Motor neuron (in vitro differentiated cells): ENCODE results near the gene CMTM6. TPM values are rescaled to one million over a fixed set of nuclear protein-coding genes. Genes with fewer than 3 reads are reported as not detected.
A peak's percentile ranks its signal among the peaks of the same experiment; 100 is the strongest.
"Not testable (repeated sequence)": the region's sequence is repeated elsewhere in the genome, so short reads cannot be mapped to it uniquely, and the experiment has no call there.

Source experiments
- ATAC-seq, 8 experiments: fragments of 200-7000 bp; cut with Tn5 transposase; replicated peaks in 6 of 8; 2 replicates each; pipeline ENCODE4 v1.8.0; 2021; ENCODE audit warnings: mild to moderate bottlenecking in 8 of 8, moderate library complexity in 8 of 8
- H3K27ac ChIP-seq, 2 donors: fragments of 250-450 bp; sonication (Bioruptor Pico); 2 replicates each; pipeline ENCODE4 v1.9.0; 2021; ENCODE audit warnings: antibody characterized with exemption in 2 of 2, mild to moderate bottlenecking in 2 of 2, moderate library complexity in 1 of 2
- H3K4me1 ChIP-seq, 2 donors: fragments of 250-450 bp; sonication (Bioruptor Pico); replicated peaks in 1 of 2; 2 replicates each; pipeline ENCODE4 v1.6.1; 2021; ENCODE audit warnings: antibody characterized with exemption in 2 of 2, mild to moderate bottlenecking in 2 of 2, moderate library complexity in 1 of 2
- H3K4me3 ChIP-seq, 5 donors: fragments of 250-450 bp; sonication (Bioruptor Pico); 2 replicates each; pipeline ENCODE4 v1.9.0; 2021; ENCODE audit warnings: antibody characterized with exemption in 5 of 5, mild to moderate bottlenecking in 5 of 5, moderate library complexity in 4 of 5
- whole genome bisulfite sequencing, 10 experiments: fragments of 450-650 bp; shearing (Covaris generic); methylation state at CpG; one replicate each; pipeline ENCODE4 v1.0.0; 2022; 5-methylcytosine and 5-hydroxymethylcytosine counted together
- in situ Hi-C, 9 experiments: fragments of 400-800 bp; cut with MboI; loops; one replicate each; pipeline ENCODE4 v1.15.0; 2021; ENCODE audit warnings: low sequenced_read_pairs in 9 of 9, low pct_unique_long_range_greater_than_20kb in 2 of 9; ENCODE audit not compliant: unreplicated experiment in 9 of 9
- total RNA-seq, 8 experiments: library from RNA; unstranded; fragments of 300-600 nt; gene quantifications; 2 replicates each; pipeline versions ENCODE4 v1.2.3 to v1.2.4, GENCODE V29; 2022

Gene CMTM6
- total RNA-seq, 8 experiments from 2014 or later = 11.4 to 275 (median 28.6) TPM

GRCh38 chr3:32516751-32517150 is 14.1 kb upstream of the CMTM6 start:
- 88 to 100% (median 99%) methylated on average over 1 to 7 of the region's 9 CpGs; no CpG with 5 or more reads in 2 of the 10 experiments for WGBS, 10 experiments
- not testable (repeated sequence) for H3K4me3 ChIP-seq, H3K4me1 ChIP-seq, ATAC-seq, H3K27ac ChIP-seq
- in situ Hi-C loops = loop anchor here in 5 of 9 experiments (10.0 to 25.0 kb wide), 3 partner anchors 138 to 148 kb away; no protein-coding TSS in a partner anchor

GRCh38 chr3:32511005-32511404 is 8.4 kb upstream of the CMTM6 start:
- ATAC-seq = peak in 3 of 8 experiments; percentile 35 to 62 (median 58)
- H3K4me3 ChIP-seq = no peak overlapping the region
- no peak overlapping the region for H3K27ac ChIP-seq
- WGBS, 10 experiments = 0 to 100% (median 82%) methylated on average over 1 to 2 of the region's 2 CpGs; no CpG with 5 or more reads in 1 of the 10 experiments
- H3K4me1 ChIP-seq = peaks cover 0 to 2% of the 10 kb centered on the region in 2 donors
- in situ Hi-C loops = loop anchor here in 5 of 9 experiments (10.0 to 25.0 kb wide), 3 partner anchors 144 to 154 kb away; no protein-coding TSS in a partner anchor

GRCh38 chr3:32510075-32510724 is 7.5 kb upstream of the CMTM6 start:
- in situ Hi-C loops = loop anchor here in 5 of 9 experiments (10.0 to 25.0 kb wide), 3 partner anchors 145 to 155 kb away; no protein-coding TSS in a partner anchor
- 0 to 100% (median 47%) methylated on average over 1 to 3 of the region's 3 CpGs; no CpG with 5 or more reads in 1 of the 10 experiments for WGBS, 10 experiments
- Histone ChIP-seq H3K4me3 (no peak overlapping the region), H3K4me1 (peaks cover 0 to 2% of the 10 kb centered on the region in 2 donors), H3K27ac (no peak overlapping the region)
- peak; percentile 53 to 93 (median 84) for ATAC-seq

DNA sequence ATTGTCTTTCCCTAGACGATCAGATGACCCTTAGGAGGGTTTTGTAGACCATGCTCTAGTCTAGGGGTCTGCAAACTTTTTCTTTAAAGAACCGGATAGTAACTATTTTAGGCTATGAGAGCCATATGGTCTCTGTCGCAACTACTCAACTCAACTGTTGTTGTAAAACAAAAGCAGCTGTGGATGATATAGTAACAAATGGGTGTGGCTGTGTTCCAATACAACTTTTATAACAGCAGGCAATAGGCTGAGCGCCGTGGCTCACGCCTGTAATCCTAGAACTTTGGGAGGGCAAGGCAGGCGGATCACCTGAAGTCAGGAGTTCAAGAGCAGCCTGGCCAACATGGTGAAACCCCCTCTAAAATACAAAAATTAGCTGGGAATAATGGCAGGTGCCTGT is 6.1 kb upstream of the CMTM6 start:
- Histone ChIP-seq H3K27ac (no peak overlapping the region), H3K4me3 (no peak overlapping the region), H3K4me1 (peaks cover 0 to 2% of the 10 kb centered on the region in 2 donors)
- in situ Hi-C loops = loop anchor here in 4 of 9 experiments (10.0 to 25.0 kb wide), 2 partner anchors 154 to 156 kb away; no protein-coding TSS in a partner anchor
- WGBS, 10 experiments = 36 to 96% (median 73%) methylated on average over 2 to 7 of the region's 7 CpGs; no CpG with 5 or more reads in 1 of the 10 experiments
- ATAC-seq = peak in 1 of 8 experiments; percentile 51

GRCh38 chr3:32506466-32506865 is 3.8 kb upstream of the CMTM6 start:
- in situ Hi-C loops = loop anchor here in 4 of 9 experiments (10.0 to 25.0 kb wide), 2 partner anchors 156 to 158 kb away; no protein-coding TSS in a partner anchor

GRCh38 chr3:32502946-32503286 is 264 bp upstream of the CMTM6 start:
- Histone ChIP-seq H3K27ac (no peak overlapping the region), H3K4me1 (peaks cover 0 to 8% of the 10 kb centered on the region in 2 donors), H3K4me3 (peak overlapping the region; percentile 82 to 97 (median 90))
- 0 to 38% (median 6%) methylated on average over 1 to 5 of the region's 6 CpGs for WGBS, 10 experiments
- in situ Hi-C loops = loop anchor here in 4 of 9 experiments (10.0 to 25.0 kb wide), 2 partner anchors 159 to 162 kb away; no protein-coding TSS in a partner anchor
- no peak for ATAC-seq

More at GRCh38 chr3:32506466-32506865, 3.8 kb upstream of the CMTM6 start:
- 69 to 93% (median 80%) methylated on average over 2 to 4 of the region's 4 CpGs; no CpG with 5 or more reads in 3 of the 10 experiments for WGBS, 10 experiments
- H3K4me3 ChIP-seq = no peak overlapping the region
- H3K27ac ChIP-seq = no peak overlapping the region
- no peak for ATAC-seq
- peaks cover 0 to 2% of the 10 kb centered on the region in 2 donors for H3K4me1 ChIP-seq

DNA sequence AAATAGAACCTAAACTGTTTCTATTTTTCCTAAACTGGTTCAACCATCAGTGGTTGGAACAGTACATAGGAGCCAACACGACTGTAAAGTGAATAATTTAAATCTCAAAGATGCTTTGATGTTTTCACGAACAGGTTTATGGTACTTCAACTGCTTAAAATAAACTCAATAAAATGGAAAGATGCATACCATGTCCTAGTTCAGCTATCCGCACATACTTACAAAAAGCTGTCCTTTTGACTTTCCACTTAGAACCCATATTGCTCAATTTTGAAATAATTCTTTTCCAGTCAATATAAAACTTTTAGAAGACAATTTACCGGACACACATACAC is 902 bp downstream of the CMTM6 start:
- no peak for ATAC-seq
- in situ Hi-C loops = loop anchor here in 4 of 9 experiments (10.0 to 25.0 kb wide), 2 partner anchors 161 to 163 kb away; no protein-coding TSS in a partner anchor
- H3K4me3 ChIP-seq = peak overlapping the region; percentile 82 to 97 (median 90)
- 0 to 11% (median 0%) methylated on average over 1 to 4 of the region's 4 CpGs; no CpG with 5 or more reads in 1 of the 10 experiments for WGBS, 10 experiments
- no peak overlapping the region for H3K27ac ChIP-seq
- peaks cover 0 to 8% of the 10 kb centered on the region in 2 donors for H3K4me1 ChIP-seq

GRCh38 chr3:32500880-32501782 is 1.5 kb downstream of the CMTM6 start:
- no peak overlapping the region for H3K27ac ChIP-seq
- H3K4me1 ChIP-seq = peaks cover 0 to 8% of the 10 kb centered on the region in 2 donors
- H3K4me3 ChIP-seq = peak overlapping the region; percentile 82 to 97 (median 90)
- ATAC-seq = no peak
- WGBS, 10 experiments = 44 to 77% (median 58%) methylated on average over 6 to 25 of the region's 25 CpGs
- in situ Hi-C loops = loop anchor here in 4 of 9 experiments (10.0 to 25.0 kb wide), 2 partner anchors 161 to 164 kb away; no protein-coding TSS in a partner anchor

- H3K4me1 ChIP-seq = peaks cover 0 to 8% of the 10 kb centered on the region in 2 donors
- H3K4me3 ChIP-seq = no peak overlapping the region
- in situ Hi-C loops = loop anchor here in 4 of 9 experiments (10.0 to 25.0 kb wide), 2 partner anchors 162 to 165 kb away; no protein-coding TSS in a partner anchor
- ATAC-seq = no peak
- no peak overlapping the region for H3K27ac ChIP-seq
- 51 to 94% (median 79%) methylated on average over 1 to 2 of the region's 2 CpGs; no CpG with 5 or more reads in 2 of the 10 experiments for whole genome bisulfite sequencing, 10 experiments
Measured at GRCh38 chr3:32500231-32500630, 2.4 kb downstream of the CMTM6 start.

GRCh38 chr3:32499585-32499984 is 3.1 kb downstream of the CMTM6 start:
- 71 to 100% (median 100%) methylated on average over 1 to 2 of the region's 2 CpGs; no CpG with 5 or more reads in 2 of the 10 experiments for WGBS, 10 experiments
- in situ Hi-C loops = no loop called here
- no peak for ATAC-seq
- H3K27ac ChIP-seq = no peak overlapping the region
- H3K4me3 ChIP-seq = no peak overlapping the region
- H3K4me1 ChIP-seq = peaks cover 0 to 8% of the 10 kb centered on the region in 2 donors

DNA sequence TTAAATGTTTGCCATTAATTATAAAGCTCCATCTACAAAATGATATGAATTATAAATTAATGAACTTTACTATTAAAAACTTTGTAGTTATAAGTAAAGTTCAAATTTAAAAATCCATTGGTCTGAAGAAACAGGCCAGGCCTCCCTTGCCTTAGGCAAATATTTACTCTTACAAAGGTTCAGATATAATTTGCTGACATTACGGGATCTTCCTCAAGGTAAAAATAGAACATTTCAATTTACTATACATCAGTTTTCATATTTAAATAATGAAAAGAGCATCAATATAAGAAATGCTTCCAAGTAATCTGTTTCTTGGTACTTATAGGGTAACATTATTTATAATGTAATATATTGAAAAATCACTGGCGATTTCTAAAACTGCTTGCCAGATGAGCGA is 3.7 kb downstream of the CMTM6 start:
- no peak for ATAC-seq
- in situ Hi-C loops = no loop called here
- peaks cover 0 to 8% of the 10 kb centered on the region in 2 donors for H3K4me1 ChIP-seq
- H3K4me3 ChIP-seq = no peak overlapping the region
- 83 to 100% (median 96%) methylated on average over 1 to 3 of the region's 3 CpGs; no CpG with 5 or more reads in 1 of the 10 experiments for WGBS, 10 experiments
- no peak overlapping the region for H3K27ac ChIP-seq

GRCh38 chr3:32498252-32498651 is 4.4 kb downstream of the CMTM6 start:
- H3K4me3 ChIP-seq = no peak overlapping the region
- 92 to 100% (median 100%) methylated on average over 1 to 2 of the region's 3 CpGs; no CpG with 5 or more reads in 1 of the 10 experiments for WGBS, 10 experiments
- no peak for ATAC-seq
- H3K27ac ChIP-seq = no peak overlapping the region
- H3K4me1 ChIP-seq = peaks cover 0 to 8% of the 10 kb centered on the region in 2 donors
- in situ Hi-C loops = no loop called here
